ENCODE measurements around the gene CCDC9B.

CCDC9B gene

GRCh38 chr15:40329804-40330203, 10.9 kb downstream of the CCDC9B start:
- DNase-seq (ENCODE audit: low spot score) = no peak

- no peak for DNase-seq (ENCODE audit: low spot score)
These were observed 12.0 kb downstream of the CCDC9B start for GRCh38 chr15:40328751-40329150.

- DNase-seq (ENCODE audit: low spot score) = peak; percentile 38
These were observed 12.6 kb downstream of the CCDC9B start for GRCh38 chr15:40328176-40328575.

GRCh38 chr15:40327457-40327856, 13.3 kb downstream of the CCDC9B start:
- no peak for DNase-seq (ENCODE audit: low spot score)

- DNase-seq (ENCODE audit: low spot score) = no peak
These were observed 15.0 kb downstream of the CCDC9B start for GRCh38 chr15:40325700-40326099.

- no peak for DNase-seq (ENCODE audit: low spot score)
These were observed 15.6 kb downstream of the CCDC9B start for GRCh38 chr15:40325188-40325587.

- DNase-seq (ENCODE audit: low spot score) = no peak
These were observed 16.5 kb downstream of the CCDC9B start for GRCh38 chr15:40323953-40324937.

- peak; percentile 93 for DNase-seq (ENCODE audit: low spot score)
These were observed 17.3 kb downstream of the CCDC9B start, which contains the start of gene INAFM2 for GRCh38 chr15:40323239-40323952. Gene INAFM2 (plus strand): TSS chr15:40323692. CDS start chr15:40324056, 364 bp downstream.

- no peak for DNase-seq (ENCODE audit: low spot score)
These were observed 18.1 kb downstream of the CCDC9B start for GRCh38 chr15:40322531-40323238.

- DNase-seq (ENCODE audit: low spot score) = peak; percentile 75
These were observed 19.8 kb downstream of the CCDC9B start for GRCh38 chr15:40320931-40321371.

GRCh38 chr15:40320409-40320808, 20.3 kb downstream of the CCDC9B start:
- DNase-seq (ENCODE audit: low spot score) = no peak

GRCh38 chr15:40317580-40317979, 23.2 kb downstream of the CCDC9B start:
- DNase-seq (ENCODE audit: low spot score) = no peak

- no peak for DNase-seq (ENCODE audit: low spot score)
These were observed 23.8 kb downstream of the CCDC9B start for GRCh38 chr15:40316931-40317330.

- DNase-seq (ENCODE audit: low spot score) = peak; percentile 90
These were observed 25.9 kb downstream of the CCDC9B start for GRCh38 chr15:40314723-40315276.

- peak; percentile 38 for DNase-seq (ENCODE audit: low spot score)
These were observed 27.0 kb downstream of the CCDC9B start for GRCh38 chr15:40313531-40314398.

GRCh38 chr15:40312370-40313158, 28.2 kb downstream of the CCDC9B start:
- DNase-seq (ENCODE audit: low spot score) = no peak

GRCh38 chr15:40310993-40311392, 29.7 kb downstream of the CCDC9B start:
- no peak for DNase-seq (ENCODE audit: low spot score)

- DNase-seq (ENCODE audit: low spot score) = peak; percentile 55
These were observed 30.5 kb downstream of the CCDC9B start for GRCh38 chr15:40310001-40310959.

GRCh38 chr15:40309344-40309862, 31.3 kb downstream of the CCDC9B start:
- no peak for DNase-seq (ENCODE audit: low spot score)
